ENCODE measurements around the gene MYB.
"Not testable (repeated sequence)": the region's sequence is repeated elsewhere in the genome, so short reads cannot be mapped to it uniquely, and the experiment has no call there.

Gene MYB

GRCh38 chr6:135222623-135223022, 41.5 kb downstream of the MYB start:
- DNase-seq (ENCODE audit: low spot score) = no peak

DNA sequence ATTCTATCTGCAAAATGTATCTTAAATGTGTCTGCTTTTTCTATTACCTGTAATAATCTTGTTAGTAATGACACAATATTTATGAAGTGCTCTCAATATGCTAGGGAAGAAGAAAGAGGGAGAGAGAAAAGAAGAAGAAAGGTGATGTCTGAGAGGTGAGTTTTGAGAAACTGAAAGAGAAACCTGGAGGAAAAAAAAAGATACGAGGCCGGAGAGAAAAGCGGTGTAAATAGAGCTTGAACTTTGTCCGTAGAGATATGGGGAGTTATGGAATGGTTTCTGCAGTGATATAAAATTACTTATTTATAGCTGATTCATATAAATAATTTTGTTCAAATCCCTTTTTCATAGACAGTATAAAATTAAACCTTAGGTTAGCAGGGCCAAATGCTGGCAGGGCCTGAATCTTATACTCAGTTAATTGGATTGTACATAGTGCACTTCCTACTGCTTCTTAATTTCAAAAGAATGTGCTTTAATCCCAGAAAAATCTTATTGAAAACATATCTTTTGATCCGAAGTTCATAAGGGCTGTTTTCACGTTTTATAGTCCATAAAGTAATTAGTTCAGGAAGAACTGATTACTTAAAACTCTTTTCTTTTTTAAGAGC, 43.0 kb downstream of the MYB start:
- no peak for DNase-seq (ENCODE audit: low spot score)

DNA sequence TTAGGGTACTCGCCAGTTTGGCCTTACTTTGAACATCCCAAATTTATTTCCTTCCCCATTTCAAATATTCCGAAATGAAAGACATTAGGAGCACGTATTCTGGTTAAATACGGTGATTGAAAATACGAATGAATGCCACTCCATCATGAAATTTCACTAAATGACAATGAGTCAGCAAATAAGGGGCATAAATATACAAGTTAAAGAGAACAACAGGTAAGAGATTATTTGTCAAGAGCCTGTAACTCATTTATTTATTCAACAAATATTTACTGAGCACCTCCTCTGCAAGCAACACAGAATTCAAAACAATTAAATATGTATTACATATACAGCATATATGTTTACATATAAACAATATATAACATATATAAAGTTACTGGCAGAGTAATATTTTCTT, 44.8 kb downstream of the MYB start:
- DNase-seq (ENCODE audit: low spot score) = no peak

- DNase-seq (ENCODE audit: low spot score) = no peak
Observed at GRCh38 chr6:135226537-135226936, 45.4 kb downstream of the MYB start.

DNA sequence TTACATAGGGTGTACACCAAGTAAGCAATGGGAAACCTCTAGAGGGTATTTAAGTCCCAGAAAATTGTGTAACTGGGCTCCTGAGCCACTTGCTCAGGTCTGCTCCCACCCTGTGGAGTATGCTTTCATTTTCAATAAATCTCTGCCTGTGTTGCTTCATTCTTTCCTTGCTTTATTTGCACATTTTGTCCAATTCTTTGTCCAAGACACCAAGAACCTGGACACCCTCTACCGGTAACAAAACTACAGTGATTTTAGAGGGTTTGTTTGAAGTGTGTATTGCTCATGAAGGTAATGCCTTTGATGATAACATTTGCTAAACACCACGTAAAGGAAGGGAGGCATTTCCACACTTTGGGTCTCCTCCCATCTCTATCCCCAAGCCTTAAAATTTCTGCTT, 46.2 kb downstream of the MYB start:
- no peak for DNase-seq (ENCODE audit: low spot score)

GRCh38 chr6:135227758-135228157, 46.6 kb downstream of the MYB start:
- DNase-seq (ENCODE audit: low spot score) = no peak

DNA sequence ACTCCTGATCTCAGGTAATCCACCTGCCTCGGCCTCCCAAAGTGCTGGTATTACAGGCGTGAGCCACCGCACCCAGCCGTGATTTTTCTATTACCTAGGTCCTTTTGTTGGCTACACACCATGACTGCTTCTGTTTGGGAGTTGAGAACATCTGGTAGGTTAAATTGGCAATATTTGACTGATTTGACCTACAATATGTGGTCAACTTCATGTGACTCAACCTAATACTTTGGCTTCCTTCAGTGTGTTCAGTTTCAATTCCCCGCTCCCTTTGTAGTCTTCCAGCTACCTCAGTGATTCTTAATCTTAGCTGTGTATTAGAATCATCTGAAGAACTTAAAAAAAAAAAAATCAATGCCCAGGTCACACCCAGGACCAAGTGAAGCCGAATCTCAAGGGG, 47.4 kb downstream of the MYB start:
- no peak for DNase-seq (ENCODE audit: low spot score)

DNA sequence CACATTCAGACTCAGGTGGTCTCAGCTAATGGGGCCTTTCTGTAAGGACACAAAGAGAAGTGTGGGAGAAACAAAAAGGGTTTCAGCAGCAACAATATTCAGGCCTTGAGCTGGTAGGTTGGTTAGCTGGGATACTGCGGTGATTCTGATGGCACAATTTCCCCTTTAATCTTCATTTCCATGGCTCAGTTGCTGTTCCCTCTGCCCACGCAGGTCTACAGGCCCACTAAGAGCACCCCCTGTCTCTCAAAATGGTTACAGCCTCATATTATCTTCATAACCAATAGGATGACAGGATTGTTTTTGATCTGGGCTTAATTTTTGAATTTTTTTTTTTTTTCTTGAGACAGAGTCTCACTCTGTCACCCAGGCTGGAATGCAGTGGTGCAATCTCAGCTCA, 48.9 kb downstream of the MYB start:
- no peak for DNase-seq (ENCODE audit: low spot score)

GRCh38 chr6:135230711-135231468, 49.8 kb downstream of the MYB start:
- no peak for DNase-seq (ENCODE audit: low spot score)

GRCh38 chr6:135231469-135231844, 50.3 kb downstream of the MYB start:
- DNase-seq (ENCODE audit: low spot score) = no peak

GRCh38 chr6:135233686-135234491, 52.8 kb downstream of the MYB start:
- DNase-seq (ENCODE audit: low spot score) = no peak

- no peak for DNase-seq (ENCODE audit: low spot score)
Observed at GRCh38 chr6:135234492-135234780, 53.3 kb downstream of the MYB start.

DNA sequence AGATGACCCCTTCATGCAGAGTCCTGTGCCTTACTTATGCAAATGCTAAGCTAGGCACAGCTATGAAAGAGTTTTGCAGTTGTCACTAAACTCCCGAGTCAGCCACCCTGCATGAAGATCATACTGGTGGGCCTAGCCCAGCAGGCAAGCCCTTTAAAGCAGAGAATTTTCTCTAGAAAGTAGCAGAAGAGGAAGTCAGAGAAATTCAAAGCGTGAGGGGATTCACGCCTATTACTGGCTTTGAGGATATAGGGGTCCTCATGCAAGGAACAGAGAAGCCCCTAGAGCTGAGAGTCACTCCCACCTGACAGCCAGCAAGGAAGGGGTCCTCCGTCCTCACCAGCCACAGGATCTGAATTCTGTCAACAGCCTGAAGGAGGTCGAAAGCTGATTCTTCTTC, 54.6 kb downstream of the MYB start:
- DNase-seq (ENCODE audit: low spot score) = no peak

GRCh38 chr6:135236319-135236718, 55.2 kb downstream of the MYB start:
- no peak for DNase-seq (ENCODE audit: low spot score)

DNA sequence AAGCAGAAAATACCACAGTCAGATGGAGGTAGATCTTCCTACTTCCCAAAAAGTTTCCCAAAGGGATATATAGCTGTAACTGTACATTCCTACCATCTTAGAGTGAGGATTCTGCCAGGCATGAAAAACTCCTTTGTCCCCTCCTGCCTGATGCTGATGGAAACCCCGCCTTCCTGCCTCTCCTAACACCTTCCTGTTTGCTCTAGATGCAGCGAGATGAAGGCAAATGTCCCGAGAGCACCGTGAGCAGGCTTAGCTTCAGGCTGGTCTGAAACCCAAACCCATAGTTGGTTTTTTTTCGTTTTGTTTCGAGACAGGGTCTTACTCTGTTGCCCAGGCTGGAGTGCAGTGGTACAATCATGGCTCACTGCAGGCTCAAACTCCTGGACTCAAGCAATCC, 55.6 kb downstream of the MYB start:
- DNase-seq (ENCODE audit: low spot score) = no peak

- no peak for DNase-seq (ENCODE audit: low spot score)
Observed at GRCh38 chr6:135240711-135241110, 59.6 kb downstream of the MYB start.

- DNase-seq (ENCODE audit: low spot score) = no peak
Observed at GRCh38 chr6:135243871-135244796, 63.0 kb downstream of the MYB start.

DNA sequence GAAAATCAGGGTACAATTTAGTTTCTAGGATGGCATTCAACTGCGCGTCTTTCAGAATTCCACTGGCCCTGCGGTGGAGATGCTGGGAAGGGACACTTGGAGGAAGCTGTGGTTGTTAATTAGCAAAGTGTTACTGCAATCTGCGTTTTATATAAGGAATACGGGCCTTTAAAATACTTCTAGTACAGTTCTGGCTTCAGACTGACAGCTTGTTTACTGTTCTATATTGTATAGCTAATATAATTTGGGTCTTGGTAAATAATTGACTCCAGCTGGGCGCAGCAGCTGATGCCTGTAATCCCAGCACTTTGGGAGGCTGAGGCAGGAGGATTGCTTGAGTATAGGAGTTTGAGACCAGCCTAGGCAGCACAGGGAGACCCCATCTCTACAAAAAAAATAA, 63.7 kb downstream of the MYB start:
- DNase-seq (ENCODE audit: low spot score) = no peak

DNA sequence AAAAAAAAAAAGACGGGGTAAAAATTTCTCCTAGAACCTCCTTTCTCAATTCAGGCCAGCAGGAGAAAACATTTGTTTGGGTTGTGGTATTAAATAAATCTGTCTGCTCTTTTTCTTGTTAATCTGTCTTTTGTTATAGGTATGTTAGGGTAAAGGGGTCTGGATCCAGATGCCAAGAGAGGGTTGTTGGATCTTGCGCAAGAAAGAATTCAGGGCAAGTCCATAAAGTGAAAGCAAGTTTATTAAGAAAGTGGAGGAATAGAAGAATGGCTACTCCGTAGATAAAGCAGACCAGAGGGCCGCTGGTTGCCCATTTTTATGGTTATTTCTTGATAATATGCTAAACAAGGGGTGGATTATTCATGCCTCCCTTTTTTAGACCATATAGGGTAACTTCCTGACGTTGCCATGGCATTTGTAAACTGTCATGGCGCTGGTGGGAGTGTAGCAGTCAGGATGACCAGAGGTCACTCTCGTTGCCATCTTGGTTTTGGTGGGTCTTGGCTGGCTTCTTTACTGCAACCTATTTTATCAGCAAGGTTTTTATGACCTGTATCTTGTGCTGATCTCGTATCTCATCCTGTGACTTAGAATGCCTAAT, 65.4 kb downstream of the MYB start:
- not testable (repeated sequence) for DNase-seq (ENCODE audit: low spot score)

GRCh38 chr6:135250234-135250633, 69.1 kb downstream of the MYB start:
- no peak for DNase-seq (ENCODE audit: low spot score)

- no peak for DNase-seq (ENCODE audit: low spot score)
Observed at GRCh38 chr6:135250751-135251497, 69.8 kb downstream of the MYB start.
